Karpas-422 (cell line): ENCODE data around the gene CBARP. TPM values are rescaled to one million over a fixed set of nuclear protein-coding genes. Genes with fewer than 3 reads are reported as not detected.

Source experiments
- DNase-seq: peaks from one replicate; pipeline ENCODE4 v3.0.0-alpha.2; 2015
- H2AFZ ChIP-seq: fragments of 200-600 bp; sonication (generic); 2 replicates; pipeline ENCODE4 v1.6.1; 2014; ENCODE audit warnings: antibody characterized with exemption, low read length, mixed read lengths
- H3K27ac ChIP-seq: fragments of 200-600 bp; sonication (generic); 2 replicates; pipeline ENCODE4 v1.5.1; 2014; ENCODE audit warnings: mild to moderate bottlenecking, low read length, moderate library complexity
- H3K27me3 ChIP-seq: fragments of 200-600 bp; sonication (generic); 2 replicates; pipeline ENCODE4 v1.6.1; 2014; ENCODE audit warnings: low read length, mixed read lengths
- H3K36me3 ChIP-seq: fragments of 200-600 bp; sonication (generic); 2 replicates; pipeline ENCODE4 v1.6.1; 2014; ENCODE audit warnings: low read length, mixed read lengths; ENCODE audit not compliant: insufficient read depth
- H3K4me1 ChIP-seq: fragments of 200-600 bp; sonication (generic); 2 replicates; pipeline ENCODE4 v1.6.1; 2014; ENCODE audit warnings: mild to moderate bottlenecking, low read length, mixed read lengths
- H3K4me2 ChIP-seq: fragments of 200-600 bp; sonication (generic); 2 replicates; pipeline ENCODE4 v1.6.1; 2014; ENCODE audit warnings: low read length, low read depth, mild to moderate bottlenecking; ENCODE audit not compliant: poor library complexity, severe bottlenecking
- H3K4me3 ChIP-seq: fragments of 200-600 bp; sonication (generic); 2 replicates; pipeline ENCODE4 v1.5.1; 2014; ENCODE audit warnings: mild to moderate bottlenecking, antibody characterized with exemption, low read length, mixed read lengths
- H3K79me2 ChIP-seq: fragments of 200-600 bp; sonication (generic); 2 replicates; pipeline ENCODE4 v1.6.1; 2014; ENCODE audit warnings: mild to moderate bottlenecking, low read length, mixed read lengths
- H3K9ac ChIP-seq: fragments of 200-600 bp; sonication (generic); 2 replicates; pipeline ENCODE4 v1.6.0; 2014; ENCODE audit warnings: low read length
- H3K9me2 ChIP-seq: fragments of 200-600 bp; sonication (generic), shearing (Covaris generic); replicated peaks from 2 replicates; pipeline ENCODE4 v1.6.0; 2014; ENCODE audit warnings: mild to moderate bottlenecking, low read length, moderate library complexity; ENCODE audit not compliant: insufficient read depth
- H3K9me3 ChIP-seq: fragments of 300-700, 200-600 bp; sonication (generic); 2 replicates; pipeline ENCODE4 v1.6.1; 2014; ENCODE audit warnings: low read length, mixed read lengths
- H4K20me1 ChIP-seq: fragments of 200-600 bp; sonication (generic); 2 replicates; pipeline ENCODE4 v1.6.1; 2014; ENCODE audit warnings: mild to moderate bottlenecking, antibody characterized with exemption, low read length, low read depth; ENCODE audit not compliant: insufficient read depth
- total RNA-seq: library from RNA; depleted of rRNA; stranded (reverse); fragments of >200 nt; shearing (Covaris generic); gene quantifications from 2 replicates; pipeline ENCODE4 v1.2.3, GENCODE V29; 2014; ENCODE audit warnings: low replicate concordance

Gene CBARP
- total RNA-seq, 1 experiment from 2014 or later = 1.6 TPM

DNA sequence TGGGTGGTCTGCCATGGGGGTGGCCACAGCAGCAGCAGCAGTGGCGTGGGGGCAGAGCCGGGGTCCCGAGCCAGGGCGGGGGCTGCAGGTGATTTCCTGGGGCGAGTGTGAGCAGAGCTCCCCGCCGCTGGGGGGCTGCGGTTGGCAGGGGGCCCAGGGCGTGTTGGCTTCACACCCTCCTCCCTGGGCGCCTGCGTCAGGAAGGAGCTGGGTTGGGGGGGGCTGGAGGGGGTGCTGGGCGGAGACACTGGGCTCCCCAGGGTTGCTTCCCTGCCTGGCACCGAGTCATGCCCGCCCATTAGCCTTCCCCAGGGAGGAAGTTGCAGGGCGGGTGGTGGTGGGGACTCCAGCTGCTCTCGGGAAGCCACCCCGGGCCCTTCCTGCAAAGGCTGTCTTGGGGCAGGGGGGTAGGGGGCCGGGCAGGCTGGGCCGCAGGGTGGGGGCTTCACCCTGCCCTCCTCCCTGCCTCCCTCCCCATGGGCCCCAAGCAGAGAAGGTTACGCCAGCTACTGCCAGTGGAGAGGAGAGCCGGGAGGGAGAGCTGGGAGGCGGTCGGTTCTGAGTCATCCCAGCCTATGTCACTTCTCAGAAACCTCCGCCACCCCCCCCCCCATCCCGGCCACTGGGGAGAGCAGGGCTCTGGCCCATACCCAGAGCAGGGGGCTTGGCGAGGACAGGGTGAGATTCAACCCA lies 15.2 kb upstream of the CBARP start:
- H3K4me1 ChIP-seq = peaks cover 70% of the 10 kb centered on the region
- DNase-seq = peak; percentile 87
- H4K20me1 ChIP-seq = peaks cover 28% of the 10 kb centered on the region

DNA sequence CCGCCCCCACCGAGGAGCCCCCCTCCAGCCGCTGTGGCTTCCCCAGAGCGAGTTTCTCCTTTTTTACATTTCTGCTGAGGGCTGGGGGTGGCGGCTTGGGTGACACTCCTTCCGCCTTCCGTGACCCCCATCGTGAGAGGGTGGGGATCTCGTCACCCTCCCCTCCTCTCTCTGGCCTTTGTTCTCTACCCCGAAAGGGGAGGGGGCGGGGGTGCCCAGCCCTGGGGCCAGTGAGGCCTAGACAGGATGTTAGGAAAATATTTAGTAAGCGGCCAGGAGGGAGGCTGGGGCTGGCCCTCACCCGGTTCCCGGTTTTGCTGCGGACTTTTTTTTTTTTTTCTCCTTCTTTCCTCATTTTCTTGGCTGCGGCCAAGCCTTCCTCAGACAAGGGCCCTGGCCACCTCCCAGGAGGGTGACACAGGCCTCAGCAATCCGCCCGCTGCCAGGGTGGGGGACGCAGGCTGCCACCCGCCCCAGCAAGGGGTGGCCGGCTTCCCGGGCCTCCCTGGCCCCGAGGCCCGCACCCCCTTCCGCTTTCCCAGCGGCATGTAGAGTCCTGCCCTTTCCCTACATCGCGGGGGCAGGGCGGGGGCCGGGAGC lies 14.5 kb upstream of the CBARP start:
- no peaks in the 10 kb centered on the region for H3K9me2 ChIP-seq
- H3K36me3 ChIP-seq = peaks cover 25% of the 10 kb centered on the region
- DNase-seq = peak; percentile 50
- H3K27me3 ChIP-seq = no peaks in the 10 kb centered on the region
- H3K9me3 ChIP-seq = no peaks in the 10 kb centered on the region
- H4K20me1 ChIP-seq = peaks cover 28% of the 10 kb centered on the region
- H3K79me2 ChIP-seq = peaks cover 26% of the 10 kb centered on the region
- peak overlapping the region; percentile 97 for H3K27ac ChIP-seq
- H2AFZ ChIP-seq = no peak overlapping the region
- peak overlapping the region; percentile 92 for H3K4me3 ChIP-seq
- peak overlapping the region; percentile 99 for H3K9ac ChIP-seq
- H3K4me1 ChIP-seq = peaks cover 66% of the 10 kb centered on the region
- H3K4me2 ChIP-seq = peak overlapping the region; percentile 95

More for the DNA sequence above, 15.2 kb upstream of the CBARP start:
- Histone ChIP-seq H3K79me2 (peaks cover 26% of the 10 kb centered on the region), H3K36me3 (peaks cover 25% of the 10 kb centered on the region), H3K4me3 (peak overlapping the region; percentile 92), H2AFZ (no peak overlapping the region), H3K27me3 (no peaks in the 10 kb centered on the region), H3K27ac (peak overlapping the region; percentile 97), H3K9me2 (no peaks in the 10 kb centered on the region), H3K4me2 (peak overlapping the region; percentile 95), H3K9me3 (no peaks in the 10 kb centered on the region), H3K9ac (peak overlapping the region; percentile 99)

DNA sequence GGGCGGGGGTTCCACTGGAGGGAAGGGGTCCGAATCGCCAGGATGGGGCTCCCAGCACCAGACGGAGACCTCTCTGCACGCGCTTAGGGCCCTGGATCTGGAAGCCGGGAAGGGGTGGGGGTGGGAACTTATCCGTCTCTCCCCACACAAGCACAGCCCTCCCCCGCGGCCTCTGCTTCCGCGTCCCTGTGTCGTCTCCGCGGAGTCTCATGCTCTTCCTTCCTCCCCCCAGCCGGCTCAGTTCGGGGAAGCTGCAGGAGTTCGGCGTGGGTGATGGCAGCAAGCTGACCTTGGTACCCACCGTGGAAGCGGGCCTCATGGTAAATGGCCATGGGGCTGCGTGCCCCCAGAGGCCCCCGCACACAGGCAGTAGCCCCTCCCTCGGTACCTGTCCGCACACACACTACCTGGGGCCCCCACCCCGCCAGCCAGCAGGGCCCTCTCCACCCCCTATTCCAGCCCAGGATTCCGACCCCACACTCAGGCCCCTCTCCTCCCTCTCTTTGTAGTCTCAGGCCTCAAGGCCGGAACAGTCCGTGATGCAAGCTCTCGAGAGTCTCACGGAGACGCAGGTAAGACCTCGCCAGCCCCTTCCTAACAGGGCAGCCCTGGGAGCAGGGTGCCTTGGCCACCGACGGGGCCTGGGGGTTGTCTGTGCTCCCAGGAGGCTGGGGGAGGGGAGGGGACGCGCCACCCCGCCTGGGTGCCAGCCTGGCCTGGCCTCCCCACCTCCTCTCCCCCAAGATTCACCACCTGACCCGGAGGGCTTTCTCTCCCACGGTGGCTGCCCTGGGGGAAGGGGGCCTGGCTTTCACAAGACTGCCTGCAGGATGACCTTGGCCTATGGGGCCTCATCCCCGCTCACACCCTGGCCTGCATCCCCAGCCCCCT lies 13.8 kb upstream of the CBARP start:
- Histone ChIP-seq H3K36me3 (peaks cover 25% of the 10 kb centered on the region), H2AFZ (no peak overlapping the region), H3K9ac (peak overlapping the region; percentile 99), H3K4me1 (peaks cover 59% of the 10 kb centered on the region), H3K79me2 (peaks cover 26% of the 10 kb centered on the region), H3K4me3 (peak overlapping the region; percentile 92), H3K9me2 (no peaks in the 10 kb centered on the region), H3K4me2 (peak overlapping the region; percentile 95), H3K9me3 (no peaks in the 10 kb centered on the region), H3K27me3 (no peaks in the 10 kb centered on the region), H3K27ac (peak overlapping the region; percentile 97), H4K20me1 (peaks cover 28% of the 10 kb centered on the region)
- peak; percentile 83 for DNase-seq

DNA sequence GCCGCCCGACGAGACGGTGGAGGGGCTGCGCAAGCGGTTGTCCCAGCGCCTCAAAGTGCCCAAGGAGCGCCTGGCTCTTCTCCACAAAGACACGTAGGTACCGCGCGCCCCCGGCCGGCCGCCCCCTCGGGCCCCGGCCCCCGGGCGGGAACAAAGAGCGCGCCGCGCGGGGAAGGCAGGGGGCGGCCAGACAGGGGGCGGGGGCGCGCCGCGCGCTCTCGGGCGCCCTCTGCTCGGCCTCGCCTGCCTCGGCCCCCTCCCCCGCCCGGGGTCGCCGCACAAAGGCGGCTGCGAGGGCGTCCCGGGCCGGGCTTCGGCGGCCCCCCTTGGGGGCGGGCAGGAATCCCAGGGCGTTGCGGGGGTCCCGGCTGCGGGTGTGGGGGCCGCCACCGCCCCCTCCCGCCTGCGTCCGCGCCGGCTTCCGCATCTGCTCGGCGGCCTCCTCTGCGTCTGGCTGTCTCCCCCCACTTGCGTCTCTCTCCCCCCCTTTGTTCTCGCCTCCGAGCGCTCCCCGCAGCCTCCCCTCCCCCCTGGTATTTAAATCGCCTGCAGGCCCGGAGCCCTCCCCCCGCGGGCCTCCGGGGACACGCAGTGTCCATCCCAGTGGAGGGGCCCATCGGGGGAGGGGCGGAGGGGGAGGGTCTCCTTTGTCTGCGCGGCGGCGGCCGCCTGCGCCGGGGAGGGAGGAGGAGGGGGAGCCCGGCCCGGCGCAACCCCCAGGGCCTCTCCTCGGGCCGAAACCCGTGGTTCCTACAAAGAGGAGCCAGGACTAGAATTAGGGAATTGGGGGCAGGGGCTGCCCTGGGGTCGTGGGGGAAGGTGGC lies 12.8 kb upstream of the CBARP start:
- DNase-seq = peak; percentile 87
- H4K20me1 ChIP-seq = peaks cover 26% of the 10 kb centered on the region
- H3K79me2 ChIP-seq = peaks cover 26% of the 10 kb centered on the region

DNA sequence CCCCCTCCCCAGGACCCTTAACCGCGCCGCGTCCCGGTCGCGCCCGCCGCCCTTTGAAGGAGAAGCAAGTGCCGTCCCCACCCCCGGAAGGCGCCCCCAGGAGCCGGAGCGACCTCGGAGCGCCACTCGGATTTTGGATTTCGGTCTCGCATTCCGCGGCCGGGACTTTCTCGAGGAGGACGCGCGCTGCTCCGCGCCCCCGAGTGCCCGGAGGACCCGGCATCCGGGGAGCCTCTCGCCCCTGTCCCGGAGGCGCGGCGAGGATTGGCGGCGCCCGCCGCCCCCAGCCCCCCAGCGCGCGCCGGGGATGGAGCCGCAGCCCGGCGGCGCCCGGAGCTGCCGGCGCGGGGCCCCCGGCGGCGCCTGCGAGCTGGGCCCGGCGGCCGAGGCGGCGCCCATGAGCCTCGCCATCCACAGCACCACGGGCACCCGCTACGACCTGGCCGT lies 12.2 kb upstream of the CBARP start:
- Histone ChIP-seq H3K9ac (peak overlapping the region; percentile 99), H4K20me1 (peaks cover 20% of the 10 kb centered on the region), H3K4me3 (peak overlapping the region; percentile 92), H2AFZ (no peak overlapping the region), H3K79me2 (peaks cover 26% of the 10 kb centered on the region), H3K36me3 (peaks cover 20% of the 10 kb centered on the region), H3K4me2 (peak overlapping the region; percentile 95), H3K27me3 (no peaks in the 10 kb centered on the region), H3K4me1 (peaks cover 58% of the 10 kb centered on the region), H3K9me3 (no peaks in the 10 kb centered on the region), H3K9me2 (no peaks in the 10 kb centered on the region), H3K27ac (peak overlapping the region; percentile 97)
- DNase-seq = no peak

More for the DNA sequence above, 12.8 kb upstream of the CBARP start:
- H3K9me3 ChIP-seq = no peaks in the 10 kb centered on the region
- peaks cover 25% of the 10 kb centered on the region for H3K36me3 ChIP-seq
- no peaks in the 10 kb centered on the region for H3K27me3 ChIP-seq
- H3K4me3 ChIP-seq = peak overlapping the region; percentile 92
- no peaks in the 10 kb centered on the region for H3K9me2 ChIP-seq
- no peak overlapping the region for H2AFZ ChIP-seq
- peak overlapping the region; percentile 99 for H3K9ac ChIP-seq
- H3K27ac ChIP-seq = peak overlapping the region; percentile 97
- peak overlapping the region; percentile 95 for H3K4me2 ChIP-seq
- peaks cover 58% of the 10 kb centered on the region for H3K4me1 ChIP-seq

DNA sequence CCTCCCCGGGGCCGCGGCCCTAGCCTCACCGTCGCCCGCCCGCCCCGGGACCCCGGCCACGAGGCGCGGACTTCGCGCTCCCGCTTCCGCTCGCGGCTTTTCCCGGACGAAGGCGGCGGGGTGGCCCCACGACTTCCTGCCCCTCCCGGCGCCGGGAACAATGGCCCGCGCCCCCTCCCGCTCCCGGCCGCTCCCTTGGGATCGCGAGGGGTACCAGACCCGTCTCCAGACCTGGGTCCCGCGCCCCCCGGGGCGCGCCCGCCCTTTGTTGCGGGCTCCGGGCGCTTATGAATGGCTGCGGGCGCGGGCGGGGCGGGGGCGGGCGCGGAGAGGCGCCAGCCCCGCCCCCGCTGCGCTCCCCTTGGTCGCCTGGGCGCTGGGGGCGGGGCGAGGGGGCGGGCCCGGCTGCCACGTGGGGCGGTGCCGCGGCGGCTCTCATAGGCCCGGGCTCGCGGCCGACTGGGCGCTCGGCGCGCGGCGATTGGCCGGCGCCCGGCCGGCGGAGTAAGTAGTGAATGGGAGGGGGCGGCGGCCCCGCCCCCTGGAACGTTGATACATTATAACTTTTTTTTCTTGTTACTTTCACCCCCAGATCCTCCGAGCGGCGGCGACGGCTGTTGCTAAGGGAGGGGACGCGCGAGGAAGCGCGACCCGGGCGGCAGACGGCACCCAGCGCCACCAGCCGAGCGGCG lies 11.6 kb upstream of the CBARP start:
- Histone ChIP-seq H3K9ac (peak overlapping the region; percentile 99), H3K36me3 (peaks cover 14% of the 10 kb centered on the region), H3K79me2 (peaks cover 26% of the 10 kb centered on the region), H3K4me2 (peak overlapping the region; percentile 95), H3K4me1 (peaks cover 58% of the 10 kb centered on the region), H3K9me2 (no peaks in the 10 kb centered on the region), H3K4me3 (peak overlapping the region; percentile 92), H3K27ac (peak overlapping the region; percentile 97), H4K20me1 (peaks cover 15% of the 10 kb centered on the region), H3K9me3 (no peaks in the 10 kb centered on the region), H3K27me3 (no peaks in the 10 kb centered on the region), H2AFZ (no peak overlapping the region)
- DNase-seq = peak; percentile 97

DNA sequence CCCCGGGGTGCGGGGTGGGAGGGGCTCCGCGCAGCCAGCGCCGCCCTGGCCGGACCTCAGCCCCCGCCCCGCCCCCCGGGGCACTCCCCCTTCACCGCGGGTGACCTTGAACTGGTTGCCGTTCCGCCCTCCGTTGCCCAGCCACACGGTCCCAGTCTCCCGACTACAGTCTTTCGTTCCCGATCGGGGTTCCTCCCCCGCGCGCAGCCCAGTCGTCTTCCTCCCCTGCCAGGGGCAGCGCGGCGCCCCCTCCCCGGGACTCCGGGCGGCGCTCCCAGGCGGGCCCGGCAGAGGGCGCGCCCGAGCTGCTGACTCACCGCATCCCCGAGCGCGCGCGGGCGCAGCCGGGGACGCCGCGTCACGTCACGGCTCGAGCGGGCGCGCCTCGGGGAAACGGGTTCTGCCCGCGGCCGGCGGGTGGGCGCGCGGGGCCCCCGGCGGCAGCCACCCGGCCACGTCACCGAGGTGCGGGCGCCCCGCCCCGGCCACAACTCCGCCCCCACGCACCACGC lies 11.0 kb upstream of the CBARP start:
- peaks cover 57% of the 10 kb centered on the region for H3K4me1 ChIP-seq
- peak overlapping the region; percentile 89 for H3K27ac ChIP-seq
- H3K9ac ChIP-seq = peak overlapping the region; percentile 89
- H3K36me3 ChIP-seq = peaks cover 10% of the 10 kb centered on the region
- H3K27me3 ChIP-seq = no peaks in the 10 kb centered on the region
- DNase-seq = peak; percentile 89
- peaks cover 12% of the 10 kb centered on the region; the same call in 1 of the 2 replicates for H4K20me1 ChIP-seq
- no peaks in the 10 kb centered on the region for H3K9me3 ChIP-seq
- H2AFZ ChIP-seq = no peak overlapping the region
- H3K79me2 ChIP-seq = peaks cover 26% of the 10 kb centered on the region
- peak overlapping the region; percentile 86 for H3K4me3 ChIP-seq
- H3K4me2 ChIP-seq = peak overlapping the region; percentile 80
- no peaks in the 10 kb centered on the region for H3K9me2 ChIP-seq
